NB4 (cell line): ENCODE data around the gene ATF7IP2.
"Not testable (repeated sequence)": the region's sequence is repeated elsewhere in the genome, so short reads cannot be mapped to it uniquely, and the experiment has no call there.

Experiments used
- DNase-seq: peaks from one replicate; pipeline ENCODE4 v3.0.0; 2010; ENCODE audit warnings: low read depth
- H3K4me3 ChIP-seq: one replicate; pipeline ENCODE4 v1.5.1; 2011; ENCODE audit warnings: mild to moderate bottlenecking, low read depth, low read length, moderate library complexity
- MYC ChIP-seq: IDR thresholded peaks from 2 replicates; pipeline ENCODE4 v1.6.1; 2011; ENCODE audit warnings: low read depth, low read length
- POLR2A ChIP-seq: IDR thresholded peaks from 2 replicates; pipeline ENCODE4 v1.6.1; 2011; ENCODE audit warnings: mild to moderate bottlenecking; ENCODE audit not compliant: insufficient read length; ENCODE audit errors: extremely low read depth
- TF ChIP-seq, protein P1 (sequence below): IDR thresholded peaks from 2 replicates; pipeline ENCODE4 v1.6.1; 2011; ENCODE audit warnings: low read depth, low read length
- TF ChIP-seq, protein P2 (sequence below): IDR thresholded peaks from one replicate; pipeline ENCODE4 v1.5.1; 2012; ENCODE audit warnings: low read depth, low read length

ATF7IP2 gene

DNA sequence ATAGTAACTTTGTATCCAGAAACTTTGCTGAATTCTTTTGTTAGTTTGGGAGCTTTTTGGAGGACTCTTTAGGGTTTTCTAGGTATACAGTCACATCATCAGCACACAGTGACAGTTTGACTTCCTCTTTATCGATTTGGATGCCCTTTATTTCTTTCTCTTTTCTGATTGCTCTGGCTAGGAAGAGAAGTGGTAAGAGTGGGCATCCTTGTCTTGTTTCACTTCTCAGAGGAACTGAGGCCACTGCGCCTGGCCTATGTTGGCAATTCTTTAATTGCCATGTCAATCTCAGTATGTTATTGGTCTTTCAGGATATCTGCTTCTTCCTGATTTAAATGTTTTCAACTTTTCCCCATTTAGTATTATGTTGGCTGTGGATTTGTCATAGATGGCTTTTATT is 24.6 kb downstream of the ATF7IP2 start:
- no peak for DNase-seq
- H3K4me3 ChIP-seq = no peak overlapping the region
- TF ChIP-seq, protein P1, sequence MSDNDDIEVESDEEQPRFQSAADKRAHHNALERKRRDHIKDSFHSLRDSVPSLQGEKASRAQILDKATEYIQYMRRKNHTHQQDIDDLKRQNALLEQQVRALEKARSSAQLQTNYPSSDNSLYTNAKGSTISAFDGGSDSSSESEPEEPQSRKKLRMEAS = no peak

DNA sequence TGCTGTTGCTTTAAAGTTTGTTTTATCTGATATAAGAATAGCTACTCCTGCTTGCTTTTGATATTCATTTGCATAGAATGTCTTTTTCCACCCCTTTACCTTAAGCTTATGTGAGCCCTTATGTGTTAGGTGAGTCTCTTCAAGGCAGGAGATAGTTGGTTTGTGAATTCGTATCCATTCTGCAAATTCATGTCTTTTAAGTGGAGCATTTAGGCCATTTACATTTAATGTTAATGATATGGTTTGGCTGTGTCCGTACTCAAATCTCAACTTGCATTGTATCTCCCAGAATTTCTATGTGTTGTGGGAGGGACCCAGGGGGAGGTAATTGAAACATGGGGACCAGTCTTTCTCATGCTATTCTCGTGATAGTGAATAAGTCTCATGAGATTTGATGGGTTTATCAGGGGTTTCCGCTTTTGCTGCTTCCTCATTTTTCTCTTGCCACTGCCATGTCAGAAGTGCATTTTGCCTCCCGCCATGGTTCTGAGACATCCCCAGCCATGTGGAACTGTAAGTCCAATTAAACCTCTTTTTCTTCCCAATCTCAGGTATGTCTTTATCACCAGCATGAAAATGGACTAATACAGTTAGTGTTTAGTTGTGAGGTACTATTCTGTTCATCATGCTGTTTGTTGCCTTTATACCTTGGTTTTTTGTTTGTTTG is 27.2 kb downstream of the ATF7IP2 start:
- TF ChIP-seq, protein P1 = no peak
- no peak for DNase-seq
- no peak overlapping the region for H3K4me3 ChIP-seq

- H3K4me3 ChIP-seq = not testable (repeated sequence)
- peak; percentile 3 for DNase-seq
Observed at GRCh38 chr16:10418204-10418603, 32.3 kb downstream of the ATF7IP2 start.

GRCh38 chr16:10419701-10420100 is 33.8 kb downstream of the ATF7IP2 start:
- TF ChIP-seq POLR2A (no peak), MYC (no peak)
- TF ChIP-seq, protein P2, sequence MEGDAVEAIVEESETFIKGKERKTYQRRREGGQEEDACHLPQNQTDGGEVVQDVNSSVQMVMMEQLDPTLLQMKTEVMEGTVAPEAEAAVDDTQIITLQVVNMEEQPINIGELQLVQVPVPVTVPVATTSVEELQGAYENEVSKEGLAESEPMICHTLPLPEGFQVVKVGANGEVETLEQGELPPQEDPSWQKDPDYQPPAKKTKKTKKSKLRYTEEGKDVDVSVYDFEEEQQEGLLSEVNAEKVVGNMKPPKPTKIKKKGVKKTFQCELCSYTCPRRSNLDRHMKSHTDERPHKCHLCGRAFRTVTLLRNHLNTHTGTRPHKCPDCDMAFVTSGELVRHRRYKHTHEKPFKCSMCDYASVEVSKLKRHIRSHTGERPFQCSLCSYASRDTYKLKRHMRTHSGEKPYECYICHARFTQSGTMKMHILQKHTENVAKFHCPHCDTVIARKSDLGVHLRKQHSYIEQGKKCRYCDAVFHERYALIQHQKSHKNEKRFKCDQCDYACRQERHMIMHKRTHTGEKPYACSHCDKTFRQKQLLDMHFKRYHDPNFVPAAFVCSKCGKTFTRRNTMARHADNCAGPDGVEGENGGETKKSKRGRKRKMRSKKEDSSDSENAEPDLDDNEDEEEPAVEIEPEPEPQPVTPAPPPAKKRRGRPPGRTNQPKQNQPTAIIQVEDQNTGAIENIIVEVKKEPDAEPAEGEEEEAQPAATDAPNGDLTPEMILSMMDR = no peak
- TF ChIP-seq, protein P1 = no peak
- H3K4me3 ChIP-seq = no peak overlapping the region
- no peak for DNase-seq

- no peak for DNase-seq
- no peak for TF ChIP-seq MYC
- TF ChIP-seq, protein P2 = no peak
- no peak for TF ChIP-seq POLR2A
- TF ChIP-seq, protein P1 = no peak
- H3K4me3 ChIP-seq = no peak overlapping the region
Observed at GRCh38 chr16:10421596-10421995, 35.7 kb downstream of the ATF7IP2 start.

DNA sequence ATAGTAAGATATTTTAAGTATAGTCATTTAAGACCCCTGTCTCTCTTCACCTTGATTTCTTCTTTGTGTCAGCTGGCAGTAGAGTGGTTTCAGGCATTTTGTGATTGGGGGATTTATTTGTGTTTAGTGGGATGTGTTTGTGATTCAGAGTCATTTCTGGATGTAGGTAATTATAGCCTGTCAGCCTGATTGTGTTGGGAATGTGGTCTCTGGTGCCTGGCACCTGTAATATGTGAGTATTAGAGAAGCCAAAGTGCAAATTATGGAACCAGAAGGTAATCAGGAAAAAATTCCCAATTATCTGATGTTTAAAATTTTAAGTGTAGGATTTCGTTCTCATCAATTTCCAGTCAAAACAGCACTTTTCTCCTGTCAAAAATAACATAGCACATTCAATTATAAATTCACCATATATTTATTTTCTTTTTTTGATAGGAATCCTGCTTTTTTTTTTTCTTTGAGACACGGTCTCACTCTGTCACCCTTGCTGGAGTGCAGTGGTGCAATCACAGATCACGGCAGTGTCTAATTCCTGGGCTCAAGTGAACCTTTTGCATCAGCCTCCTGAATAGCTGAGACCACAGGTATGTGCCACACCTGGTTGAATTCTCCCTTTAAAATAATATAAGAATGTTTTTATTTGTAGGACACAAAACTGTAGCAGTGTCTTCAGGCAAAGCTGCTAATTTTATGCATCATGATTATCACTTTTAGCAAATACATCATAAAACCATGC is 42.7 kb downstream of the ATF7IP2 start:
- TF ChIP-seq MYC = no peak
- TF ChIP-seq, protein P2 = no peak
- TF ChIP-seq, protein P1 = no peak
- no peak for TF ChIP-seq POLR2A
- H3K4me3 ChIP-seq = no peak overlapping the region
- DNase-seq = no peak

- DNase-seq, H3K4me3 ChIP-seq: not testable (repeated sequence)
Observed at GRCh38 chr16:10429299-10429969, 43.6 kb downstream of the ATF7IP2 start.

GRCh38 chr16:10441726-10442125 is 55.9 kb downstream of the ATF7IP2 start:
- DNase-seq = no peak
- no peak for TF ChIP-seq POLR2A
- TF ChIP-seq, protein P2 = no peak
- H3K4me3 ChIP-seq = no peak overlapping the region
